Gastrocnemius medialis (tissue), 4 donors: ENCODE results near the gene PTGFRN.

Experiments used
- POLR2A ChIP-seq, 2 donors: fragments of 450-650 bp; IDR thresholded peaks; one replicate each; pipeline ENCODE4 v1.6.1; 2017; ENCODE audit warnings: antibody characterized with exemption in 2 of 2, mild to moderate bottlenecking in 2 of 2, moderate library complexity in 2 of 2
- TF ChIP-seq, protein P1 (sequence below), 5 experiments: fragments of 450-650 bp in 3 of 5; fragments of 200-600 bp in 2 of 5; sonication (generic) in 2 of 5; IDR thresholded peaks in 4 of 5; conservative IDR thresholded peaks in 1 of 5; 1 replicate in 4 of 5; 2 replicates in 1 of 5; pipeline ENCODE4 v1.5.1; 2016 to 2019; ENCODE audit warnings: antibody characterized with exemption in 5 of 5, mild to moderate bottlenecking in 3 of 5, moderate library complexity in 3 of 5

DNA sequence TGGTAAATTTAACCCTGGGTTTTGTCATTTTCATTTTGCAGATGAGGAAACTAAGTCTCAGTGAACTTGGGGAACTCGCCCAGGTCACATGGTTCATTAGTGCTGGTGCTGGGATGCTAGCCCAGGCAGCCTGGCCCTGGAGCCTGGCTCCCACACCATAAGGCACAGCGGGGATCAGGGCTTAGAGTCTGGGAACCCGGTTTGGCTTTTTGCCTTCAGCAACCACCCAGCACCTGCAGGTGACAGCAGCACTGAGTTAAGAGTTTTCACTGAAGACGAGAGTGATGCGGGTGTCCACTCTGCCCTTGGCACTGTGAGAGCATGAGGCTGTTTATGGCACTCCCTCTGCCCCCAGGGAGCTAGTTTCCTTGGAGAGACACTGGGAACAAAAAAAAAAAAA lies 73.4 kb downstream of the PTGFRN start:
- TF ChIP-seq, protein P1, sequence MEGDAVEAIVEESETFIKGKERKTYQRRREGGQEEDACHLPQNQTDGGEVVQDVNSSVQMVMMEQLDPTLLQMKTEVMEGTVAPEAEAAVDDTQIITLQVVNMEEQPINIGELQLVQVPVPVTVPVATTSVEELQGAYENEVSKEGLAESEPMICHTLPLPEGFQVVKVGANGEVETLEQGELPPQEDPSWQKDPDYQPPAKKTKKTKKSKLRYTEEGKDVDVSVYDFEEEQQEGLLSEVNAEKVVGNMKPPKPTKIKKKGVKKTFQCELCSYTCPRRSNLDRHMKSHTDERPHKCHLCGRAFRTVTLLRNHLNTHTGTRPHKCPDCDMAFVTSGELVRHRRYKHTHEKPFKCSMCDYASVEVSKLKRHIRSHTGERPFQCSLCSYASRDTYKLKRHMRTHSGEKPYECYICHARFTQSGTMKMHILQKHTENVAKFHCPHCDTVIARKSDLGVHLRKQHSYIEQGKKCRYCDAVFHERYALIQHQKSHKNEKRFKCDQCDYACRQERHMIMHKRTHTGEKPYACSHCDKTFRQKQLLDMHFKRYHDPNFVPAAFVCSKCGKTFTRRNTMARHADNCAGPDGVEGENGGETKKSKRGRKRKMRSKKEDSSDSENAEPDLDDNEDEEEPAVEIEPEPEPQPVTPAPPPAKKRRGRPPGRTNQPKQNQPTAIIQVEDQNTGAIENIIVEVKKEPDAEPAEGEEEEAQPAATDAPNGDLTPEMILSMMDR (IDR thresholded peaks at IDR 0.05 in 4 of 5, conservative IDR thresholded peaks at IDR 0.05 in 1 of 5): no peak
- no peak for TF ChIP-seq POLR2A (IDR thresholded peaks at IDR 0.05)
